H1 (cell line): ENCODE results near the gene OGFR. TPM values are rescaled to one million over a fixed set of nuclear protein-coding genes. Genes with fewer than 3 reads are reported as not detected.

ENCODE experiments used
- CTCF ChIA-PET: fragments of 300-600 bp; sonication (Branson Sonifier 250); formaldehyde crosslinking; loops from one replicate; lab custom pipeline; 2021; ENCODE audit not compliant: partially characterized antibody; lab: Charles Lee
- POLR2A ChIA-PET: fragments of 300-600 bp; sonication (Branson Sonifier 250); formaldehyde crosslinking; loops from one replicate; lab custom pipeline; 2021; ENCODE audit warnings: inconsistent platforms; ENCODE audit not compliant: partially characterized antibody; lab: Charles Lee
- DNase-seq, 2 experiments: peaks; one replicate each; pipeline versions ENCODE4 v3.0.0 to v3.0.0-alpha.2; 2010 to 2022; ENCODE audit warnings: low spot score in 2 of 2, low read depth in 1 of 2, mixed read lengths in 1 of 2
- FAIRE-seq: peaks from 2 replicates; lab custom pipeline; 2011; peaks lifted over from hg19 to GRCh38; lab: Jason Lieb, UNC
- H2AFZ ChIP-seq: 2 replicates; pipeline ENCODE4 v1.8.1; 2012; ENCODE audit warnings: low read length, inconsistent platforms
- H2AK5ac ChIP-seq: 2 replicates; pipeline ENCODE4 v1.6.1; 2013; ENCODE audit warnings: low read depth, low read length
- H2BK120ac ChIP-seq: replicated peaks from 2 replicates; pipeline ENCODE3; 2013; ENCODE audit warnings: low read depth, low read length, inconsistent platforms
- H2BK12ac ChIP-seq: 2 replicates; pipeline ENCODE4 v1.6.1; 2013; ENCODE audit warnings: low read depth, low read length
- H2BK15ac ChIP-seq: 2 replicates; pipeline ENCODE4 v1.6.1; 2013; ENCODE audit warnings: low read length
- H2BK20ac ChIP-seq: 2 replicates; pipeline ENCODE4 v1.6.1; 2013; ENCODE audit warnings: low read length
- H2BK5ac ChIP-seq: 2 replicates; pipeline ENCODE4 v1.6.1; 2013; ENCODE audit warnings: low read depth, low read length
- H3K14ac ChIP-seq: 2 replicates; pipeline ENCODE4 v1.6.1; 2013; ENCODE audit warnings: inconsistent platforms; ENCODE audit not compliant: insufficient read length
- H3K18ac ChIP-seq: 2 replicates; pipeline ENCODE4 v1.6.1; 2013; ENCODE audit warnings: low read length; ENCODE audit errors: extremely low read depth
- H3K23ac ChIP-seq: 2 replicates; pipeline ENCODE4 v1.6.1; 2013; ENCODE audit warnings: inconsistent platforms; ENCODE audit not compliant: insufficient read length
- H3K23me2 ChIP-seq: 2 replicates; pipeline ENCODE4 v1.6.1; 2013; ENCODE audit warnings: low read depth, low read length
- H3K27ac ChIP-seq: 2 replicates; pipeline ENCODE4 v1.6.1; 2011; ENCODE audit warnings: low read depth, low read length, inconsistent platforms
- H3K27me3 ChIP-seq, 4 experiments: replicated peaks in 1 of 4; 1 replicate in 1 of 4; 2 replicates in 3 of 4; pipeline versions ENCODE4 v1.6.1 to v1.8.1; 2011 to 2013; ENCODE audit warnings: low read length in 3 of 4, mild to moderate bottlenecking in 3 of 4, inconsistent platforms in 2 of 4, mixed read lengths in 2 of 4, moderate library complexity in 1 of 4; ENCODE audit not compliant: control insufficient read depth in 3 of 4, insufficient read depth in 3 of 4; ENCODE audit errors: extremely low read depth in 1 of 4
- H3K36me3 ChIP-seq, 4 experiments: 2 replicates each; pipeline versions ENCODE4 v1.6.1 to v1.8.1; 2011 to 2013; ENCODE audit warnings: mild to moderate bottlenecking in 4 of 4, low read length in 3 of 4, moderate library complexity in 2 of 4, control low read depth in 1 of 4, inconsistent platforms in 1 of 4; ENCODE audit not compliant: insufficient read depth in 4 of 4, control insufficient read depth in 2 of 4
- H3K4ac ChIP-seq: replicated peaks from 2 replicates; pipeline ENCODE3; 2013; ENCODE audit warnings: low read length, low read depth, mixed read lengths, inconsistent platforms; ENCODE audit not compliant: insufficient read length
- H3K4me1 ChIP-seq, 4 experiments: replicated peaks in 1 of 4; 1 replicate in 1 of 4; 2 replicates in 3 of 4; pipeline versions ENCODE4 v1.6.1 to v1.8.1; 2011 to 2013; ENCODE audit warnings: low read length in 3 of 4, inconsistent platforms in 2 of 4, mixed read lengths in 1 of 4; ENCODE audit not compliant: insufficient read depth in 4 of 4, control insufficient read depth in 3 of 4
- H3K4me2 ChIP-seq, 2 experiments: 2 replicates each; pipeline versions ENCODE4 v1.6.1 to v1.8.1; 2011 to 2013; ENCODE audit warnings: low read depth in 2 of 2, low read length in 2 of 2, control low read depth in 1 of 2, inconsistent platforms in 1 of 2, mild to moderate bottlenecking in 1 of 2; ENCODE audit not compliant: insufficient read depth in 1 of 2
- H3K4me3 ChIP-seq, 4 experiments: fragments of 200-600, 300-600 bp in 1 of 4; sonication (generic), shearing (Covaris generic), sonication (Bioruptor Twin) in 1 of 4; 2 replicates each; pipeline versions ENCODE4 v1.5.1 to v1.8.1; 2011 to 2016; ENCODE audit warnings: low read length in 4 of 4, low read depth in 3 of 4, control low read depth in 2 of 4, inconsistent platforms in 2 of 4, mild to moderate bottlenecking in 2 of 4, mixed read lengths in 1 of 4, moderate library complexity in 1 of 4; ENCODE audit not compliant: insufficient read depth in 2 of 4; ENCODE audit errors: extremely low read depth in 1 of 4
- H3K56ac ChIP-seq: replicated peaks from 2 replicates; pipeline ENCODE3; 2013; ENCODE audit warnings: low read depth, mild to moderate bottlenecking, mixed read lengths, low read length, inconsistent platforms; ENCODE audit not compliant: insufficient read length
- H3K79me1 ChIP-seq: 2 replicates; pipeline ENCODE4 v1.6.1; 2013; ENCODE audit warnings: low read depth, low read length, control low read depth
- H3K79me2 ChIP-seq, 2 experiments: 2 replicates each; pipeline versions ENCODE4 v1.6.1 to v1.8.1; 2012 to 2013; ENCODE audit warnings: low read length in 2 of 2, mild to moderate bottlenecking in 2 of 2, inconsistent platforms in 1 of 2; ENCODE audit not compliant: insufficient read depth in 2 of 2, control insufficient read depth in 1 of 2
- H3K9ac ChIP-seq, 4 experiments: replicated peaks in 1 of 4; 1 replicate in 1 of 4; 2 replicates in 3 of 4; pipeline versions ENCODE4 v1.6.1 to v1.8.1; 2011 to 2013; ENCODE audit warnings: low read depth in 3 of 4, low read length in 3 of 4, control low read depth in 2 of 4, mild to moderate bottlenecking in 2 of 4, moderate library complexity in 2 of 4, inconsistent platforms in 1 of 4; ENCODE audit errors: extremely low read depth in 1 of 4
- H3K9me3 ChIP-seq, 2 experiments: 2 replicates each; pipeline versions ENCODE4 v1.6.1 to v1.8.1; 2012 to 2013; ENCODE audit warnings: mild to moderate bottlenecking in 2 of 2, moderate library complexity in 2 of 2, control low read depth in 1 of 2, inconsistent platforms in 1 of 2, low read depth in 1 of 2, low read length in 1 of 2, mixed read lengths in 1 of 2; ENCODE audit not compliant: insufficient read depth in 2 of 2
- H4K20me1 ChIP-seq, 2 experiments: replicated peaks in 1 of 2; 2 replicates each; pipeline versions ENCODE3 to v1.8.1; 2011 to 2013; ENCODE audit warnings: inconsistent platforms in 2 of 2, low read length in 2 of 2, mild to moderate bottlenecking in 1 of 2; ENCODE audit not compliant: insufficient read depth in 2 of 2, control insufficient read depth in 1 of 2
- H4K5ac ChIP-seq: 2 replicates; pipeline ENCODE4 v1.6.1; 2013; ENCODE audit warnings: low read length, low read depth, mixed read lengths, inconsistent platforms; ENCODE audit not compliant: insufficient read length
- H4K8ac ChIP-seq: 2 replicates; pipeline ENCODE4 v1.8.0; 2013; ENCODE audit warnings: mild to moderate bottlenecking, moderate library complexity, low read length, inconsistent platforms; ENCODE audit not compliant: insufficient read depth; ENCODE audit errors: extremely low read depth
- H4K91ac ChIP-seq: replicated peaks from 2 replicates; pipeline ENCODE3; 2013; ENCODE audit warnings: low read length, mixed read lengths, inconsistent platforms; ENCODE audit not compliant: insufficient read length
- CBX5 ChIP-seq: fragments of 300-800, 300-1000 bp; sonication (generic); IDR thresholded peaks from 2 replicates; pipeline ENCODE4 v1.7.1; 2016; ENCODE audit warnings: antibody characterized with exemption, low read length, low read depth
- CHD1 ChIP-seq: IDR thresholded peaks from 2 replicates; pipeline ENCODE4 v1.6.1; 2012; ENCODE audit warnings: low read depth, low read length, improper control_type of control experiment
- CHD2 ChIP-seq: IDR thresholded peaks from 2 replicates; pipeline ENCODE4 v1.6.1; 2012; ENCODE audit warnings: low read length, improper control_type of control experiment
- E2F6 ChIP-seq: IDR thresholded peaks from 2 replicates; pipeline ENCODE4 v1.6.1; 2012; ENCODE audit warnings: inconsistent platforms
- GTF2F1 ChIP-seq: IDR thresholded peaks from 2 replicates; pipeline ENCODE4 v1.6.1; 2012; ENCODE audit warnings: low read depth, low read length, improper control_type of control experiment, borderline replicate concordance
- HDAC2 ChIP-seq, 2 experiments: fragments of 300-600 bp in 1 of 2; sonication (generic) in 1 of 2; IDR thresholded peaks; 2 replicates each; pipeline ENCODE4 v1.6.1; 2011 to 2012; ENCODE audit warnings: low read depth in 2 of 2, low read length in 2 of 2, mild to moderate bottlenecking in 2 of 2, moderate library complexity in 2 of 2, borderline replicate concordance in 1 of 2, inconsistent platforms in 1 of 2
- HDAC6 ChIP-seq: IDR thresholded peaks from one replicate; pipeline ENCODE4 v1.7.1; 2012; ENCODE audit warnings: low read depth, mild to moderate bottlenecking, inconsistent platforms, low read length, moderate library complexity
- JUN ChIP-seq: IDR thresholded peaks from 2 replicates; pipeline ENCODE4 v1.6.1; 2011; ENCODE audit warnings: low read depth, mild to moderate bottlenecking, improper control_type of control experiment, low read length
- MAFK ChIP-seq: IDR thresholded peaks from 2 replicates; pipeline ENCODE4 v1.6.1; 2012; ENCODE audit warnings: low read depth, mild to moderate bottlenecking, improper control_type of control experiment, low read length
- PHF8 ChIP-seq: fragments of 200-600 bp; sonication (generic); conservative IDR thresholded peaks from 2 replicates; pipeline ENCODE4 v1.7.1; 2012; ENCODE audit warnings: low read depth, mild to moderate bottlenecking, inconsistent platforms, low read length, moderate library complexity
- POU5F1 ChIP-seq: IDR thresholded peaks from 2 replicates; pipeline ENCODE4 v1.6.1; 2011; ENCODE audit warnings: low read depth, mild to moderate bottlenecking, low read length, moderate library complexity
- RFX5 ChIP-seq: IDR thresholded peaks from 2 replicates; pipeline ENCODE4 v1.6.1; 2011; ENCODE audit warnings: low read depth, low read length, improper control_type of control experiment, borderline replicate concordance
- RXRA ChIP-seq: IDR thresholded peaks from 2 replicates; pipeline ENCODE4 v1.6.1; 2011; ENCODE audit warnings: low read depth, mild to moderate bottlenecking, low read length, moderate library complexity; ENCODE audit not compliant: insufficient read depth
- SIRT6 ChIP-seq: IDR thresholded peaks from one replicate; pipeline ENCODE4 v1.7.1; 2012; ENCODE audit warnings: low read length, inconsistent platforms
- TCF12 ChIP-seq: IDR thresholded peaks from 2 replicates; pipeline ENCODE4 v1.6.1; 2011; ENCODE audit warnings: low read depth, mild to moderate bottlenecking, low read length
- polyA plus RNA-seq, 7 experiments: library from polyadenylated mRNA; depleted of rRNA in 3 of 7; stranded (reverse) in 5 of 7; unstranded in 2 of 7; fragments of >200 nt in 5 of 7; fragments of 200-250 nt in 2 of 7; gene quantifications; 1 replicate in 5 of 7; 2 replicates in 1 of 7; 4 replicates in 1 of 7; pipeline versions ENCODE4 v1.2.1 to v1.2.3, GENCODE V29; 2011 to 2013; ENCODE audit warnings: missing spikeins in 2 of 7, mixed read lengths in 2 of 7
- total RNA-seq: library from RNA; stranded (reverse); fragmentation: NEBNext Ultra II Directional; extraction: Animal tissue kit (Norgen Biotek cat#: 25700); gene quantifications from 2 replicates; pipeline ENCODE4 v1.2.1, GENCODE V29; 2021

The OGFR gene
- total and polyA plus RNA-seq, 2 of the 8 experiments (the other 6 are each of a cell fraction or from before 2014, with no cell fraction given) = 13.9 to 25.1 TPM

- DNase-seq = no peak
- Histone ChIP-seq H3K4me2 (no peak overlapping the region), H3K9me3 (no peaks in the 10 kb centered on the region), H3K4me1 (no peaks in the 10 kb centered on the region), H3K9ac (no peak overlapping the region), H3K27ac (no peak overlapping the region), H3K18ac (no peak overlapping the region), H4K5ac (no peak overlapping the region), H4K8ac (no peak overlapping the region), H2BK12ac (no peak overlapping the region), H4K91ac (no peak overlapping the region), H3K79me1 (peaks cover 2% of the 10 kb centered on the region; the same call in 1 of the 2 replicates), H2BK20ac (no peak overlapping the region), H3K27me3 (no peaks in the 10 kb centered on the region), H3K23ac (no peak overlapping the region), H2BK120ac (no peak overlapping the region), H3K14ac (no peak overlapping the region), H2AFZ (no peak overlapping the region), H3K56ac (no peak overlapping the region), H2BK5ac (no peak overlapping the region), H4K20me1 (peaks cover 8 to 9% of the 10 kb centered on the region in 2 experiments), H3K79me2 (no peaks in the 10 kb centered on the region), H2BK15ac (no peak overlapping the region), H3K4me3 (no peak overlapping the region), H3K4ac (no peak overlapping the region), H3K36me3 (peaks cover 0 to 23% (median 11%) of the 10 kb centered on the region in 4 experiments; a peak in 6 of 8 replicates), H2AK5ac (no peak overlapping the region), H3K23me2 (no peaks in the 10 kb centered on the region)
- CTCF ChIA-PET = interaction anchor here (0.6 to 1.5 kb wide), 8 partner anchors 13 to 798 kb away, joined by 3 to 5 read pairs (median 3); partner anchors contain the start of gene TCFL5
- no peak for FAIRE-seq
- POLR2A ChIA-PET = interaction anchor here (1.1 to 1.5 kb wide), 5 partner anchors 10 to 89 kb away, joined by 3 read pairs; partner anchors contain the start of genes COL9A3, GID8 and TCFL5
- TF ChIP-seq RFX5 (no peak), HDAC6 (no peak), POU5F1 (no peak), MAFK (no peak), JUN (no peak), RXRA (no peak), GTF2F1 (no peak), HDAC2 (IDR thresholded peaks at IDR 0.05; ENCODE audit: borderline replicate concordance in 1 of 2, low read depth in 2 of 2, low read length in 2 of 2) (no peak), TCF12 (no peak), CHD2 (no peak), E2F6 (no peak), PHF8 (no peak), SIRT6 (no peak), CBX5 (no peak), CHD1 (no peak)
These were observed 44.8 kb downstream of the OGFR start for GRCh38 chr20:62849431-62849830.
